Ectodermal cell (in vitro differentiated cells): ENCODE measurements around the gene LCA5.

Experiments used
- H3K27ac ChIP-seq: 2 replicates; pipeline ENCODE4 v1.7.0; 2013; ENCODE audit warnings: mild to moderate bottlenecking, low read depth, low read length; ENCODE audit not compliant: insufficient read depth, poor library complexity, severe bottlenecking
- H3K27me3 ChIP-seq: 2 replicates; pipeline ENCODE4 v1.7.0; 2013; ENCODE audit warnings: mild to moderate bottlenecking, low read length; ENCODE audit not compliant: insufficient read depth, control insufficient read depth, poor library complexity, severe bottlenecking
- H3K36me3 ChIP-seq: one replicate; pipeline ENCODE4 v1.7.0; 2013; ENCODE audit warnings: low read length; ENCODE audit not compliant: control insufficient read depth, insufficient read depth
- H3K4me1 ChIP-seq: one replicate; pipeline ENCODE4 v1.7.0; 2013; ENCODE audit warnings: low read length; ENCODE audit not compliant: control insufficient read depth, insufficient read depth
- H3K4me3 ChIP-seq: 2 replicates; pipeline ENCODE4 v1.7.0; 2013; ENCODE audit warnings: low read depth, low read length, control low read depth; ENCODE audit not compliant: insufficient read depth
- H3K9me3 ChIP-seq: 2 replicates; pipeline ENCODE4 v1.7.0; 2013; ENCODE audit warnings: mild to moderate bottlenecking, low read length, moderate library complexity; ENCODE audit not compliant: control insufficient read depth
- WGBS, 2 experiments: methylation state at CpG; one replicate each; pipeline ENCODE4 v1.1.7; 2013; ENCODE audit warnings: missing lambda C conversion rate in 2 of 2; 5-methylcytosine and 5-hydroxymethylcytosine counted together

The LCA5 gene

GRCh38 chr6:79468587-79468986 lies 68.6 kb downstream of the LCA5 start:
- 86 to 90% methylated on average over 8 of the region's 8 CpGs for WGBS, 2 experiments
- Histone ChIP-seq H3K27me3 (no peaks in the 10 kb centered on the region), H3K9me3 (no peaks in the 10 kb centered on the region), H3K36me3 (no peaks in the 10 kb centered on the region), H3K27ac (no peak overlapping the region), H3K4me1 (peaks cover 5% of the 10 kb centered on the region), H3K4me3 (no peak overlapping the region)

GRCh38 chr6:79468116-79468515 lies 69.1 kb downstream of the LCA5 start:
- no peak overlapping the region for H3K27ac ChIP-seq
- H3K4me3 ChIP-seq: no peak overlapping the region
- H3K27me3 ChIP-seq: no peaks in the 10 kb centered on the region
- H3K36me3 ChIP-seq: no peaks in the 10 kb centered on the region
- peaks cover 5% of the 10 kb centered on the region for H3K4me1 ChIP-seq
- H3K9me3 ChIP-seq: no peaks in the 10 kb centered on the region
- 74 to 77% methylated on average over 2 of the region's 2 CpGs for WGBS, 2 experiments

- WGBS, 2 experiments: 27 to 31% methylated on average over 2 of the region's 2 CpGs
These were observed 69.5 kb downstream of the LCA5 start for GRCh38 chr6:79467716-79468115.

GRCh38 chr6:79466207-79466834 lies 70.9 kb downstream of the LCA5 start:
- H3K27ac ChIP-seq: no peak overlapping the region
- H3K36me3 ChIP-seq: no peaks in the 10 kb centered on the region
- H3K4me3 ChIP-seq: no peak overlapping the region
- no peaks in the 10 kb centered on the region for H3K9me3 ChIP-seq
- H3K27me3 ChIP-seq: no peaks in the 10 kb centered on the region
- WGBS, 2 experiments: 30 to 31% methylated on average over 5 to 6 of the region's 6 CpGs
- peaks cover 5% of the 10 kb centered on the region for H3K4me1 ChIP-seq

More at GRCh38 chr6:79467716-79468115, 69.5 kb downstream of the LCA5 start:
- no peaks in the 10 kb centered on the region for H3K36me3 ChIP-seq
- H3K9me3 ChIP-seq: no peaks in the 10 kb centered on the region
- H3K4me3 ChIP-seq: no peak overlapping the region
- H3K4me1 ChIP-seq: peaks cover 5% of the 10 kb centered on the region
- H3K27me3 ChIP-seq: no peaks in the 10 kb centered on the region
- no peak overlapping the region for H3K27ac ChIP-seq

GRCh38 chr6:79465381-79465780 lies 71.8 kb downstream of the LCA5 start:
- peaks cover 5% of the 10 kb centered on the region for H3K4me1 ChIP-seq
- no peak overlapping the region for H3K27ac ChIP-seq
- H3K9me3 ChIP-seq: no peaks in the 10 kb centered on the region
- H3K4me3 ChIP-seq: no peak overlapping the region
- H3K36me3 ChIP-seq: no peaks in the 10 kb centered on the region
- H3K27me3 ChIP-seq: no peaks in the 10 kb centered on the region
- WGBS, 2 experiments: 78 to 87% methylated on average over 4 of the region's 4 CpGs

- H3K4me3 ChIP-seq: no peak overlapping the region
- H3K27me3 ChIP-seq: no peaks in the 10 kb centered on the region
- no peak overlapping the region for H3K27ac ChIP-seq
- 61 to 66% methylated on average over 4 of the region's 4 CpGs for WGBS, 2 experiments
- no peaks in the 10 kb centered on the region for H3K36me3 ChIP-seq
- no peaks in the 10 kb centered on the region for H3K9me3 ChIP-seq
- H3K4me1 ChIP-seq: peaks cover 5% of the 10 kb centered on the region
These were observed 73.6 kb downstream of the LCA5 start for GRCh38 chr6:79463621-79464050.

- Histone ChIP-seq H3K27me3 (no peaks in the 10 kb centered on the region), H3K36me3 (no peaks in the 10 kb centered on the region), H3K4me1 (no peaks in the 10 kb centered on the region), H3K4me3 (no peak overlapping the region), H3K9me3 (no peaks in the 10 kb centered on the region), H3K27ac (no peak overlapping the region)
- 64 to 72% methylated on average over 3 of the region's 3 CpGs for WGBS, 2 experiments
These were observed 76.0 kb downstream of the LCA5 start for GRCh38 chr6:79461205-79461604.

GRCh38 chr6:79455446-79455845 lies 81.8 kb downstream of the LCA5 start:
- 86 to 90% methylated on average over 1 of the region's 1 CpG for whole genome bisulfite sequencing, 2 experiments
- H3K4me3 ChIP-seq: no peak overlapping the region
- no peaks in the 10 kb centered on the region for H3K4me1 ChIP-seq
- H3K9me3 ChIP-seq: no peaks in the 10 kb centered on the region
- H3K27me3 ChIP-seq: no peaks in the 10 kb centered on the region
- H3K36me3 ChIP-seq: no peaks in the 10 kb centered on the region
- no peak overlapping the region for H3K27ac ChIP-seq

- 83 to 96% methylated on average over 3 of the region's 3 CpGs for WGBS, 2 experiments
- Histone ChIP-seq H3K36me3 (no peaks in the 10 kb centered on the region), H3K27me3 (no peaks in the 10 kb centered on the region), H3K27ac (no peak overlapping the region), H3K4me1 (no peaks in the 10 kb centered on the region), H3K9me3 (no peaks in the 10 kb centered on the region), H3K4me3 (no peak overlapping the region)
These were observed 83.6 kb downstream of the LCA5 start for GRCh38 chr6:79453558-79454042.

- Histone ChIP-seq H3K27me3 (no peaks in the 10 kb centered on the region), H3K27ac (no peak overlapping the region), H3K36me3 (no peaks in the 10 kb centered on the region), H3K4me3 (no peak overlapping the region), H3K4me1 (no peaks in the 10 kb centered on the region), H3K9me3 (no peaks in the 10 kb centered on the region)
- WGBS, 2 experiments: 79 to 90% methylated on average over 6 to 7 of the region's 7 CpGs
These were observed 86.2 kb downstream of the LCA5 start for GRCh38 chr6:79450984-79451383.
